Suprapubic skin (tissue), 4 donors: ENCODE data around the gene DPH5.

Experiments used
- EP300 ChIP-seq: sonication (generic); formaldehyde crosslinking; IDR thresholded peaks from one replicate; pipeline ENCODE4 v1.6.1; 2017; ENCODE audit warnings: antibody characterized with exemption
- POLR2A ChIP-seq, 2 donors: fragments of 450-650 bp; IDR thresholded peaks; one replicate each; pipeline ENCODE4 v1.6.1; 2017; ENCODE audit warnings: antibody characterized with exemption in 2 of 2, mild to moderate bottlenecking in 2 of 2, moderate library complexity in 2 of 2
- POLR2AphosphoS5 ChIP-seq, 3 donors: sonication (generic); formaldehyde crosslinking; IDR thresholded peaks; one replicate each; pipeline ENCODE4 v1.6.1; 2017; ENCODE audit warnings: antibody characterized with exemption in 3 of 3
- TF ChIP-seq, protein P1 (sequence below), 2 donors: fragments of 200-600 bp in 1 of 2; fragments of 450-650 bp in 1 of 2; sonication (generic) in 1 of 2; IDR thresholded peaks; one replicate each; pipeline ENCODE4 v1.5.1; 2016 to 2019; ENCODE audit warnings: antibody characterized with exemption in 2 of 2, mild to moderate bottlenecking in 1 of 2, moderate library complexity in 1 of 2

DNA sequence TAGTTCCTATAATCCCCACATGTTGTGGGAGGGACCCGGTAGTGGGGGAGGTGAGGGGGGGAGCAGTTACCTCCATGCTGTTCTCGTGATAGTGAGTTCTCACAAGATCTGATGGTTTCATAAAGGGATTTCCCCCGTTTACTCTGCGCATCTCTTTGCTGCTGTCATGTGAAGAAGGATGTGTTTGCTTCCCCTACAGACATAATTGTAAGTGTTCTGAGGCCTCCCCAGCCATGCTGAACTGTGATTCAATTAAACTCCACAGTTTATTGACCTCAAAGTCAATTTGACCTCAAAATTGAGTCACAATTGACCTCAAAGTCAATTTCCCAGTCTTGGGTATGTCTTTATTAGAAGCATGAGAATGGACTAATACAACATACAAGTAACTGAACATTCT is 19.7 kb downstream of the DPH5 start:
- TF ChIP-seq, protein P1, sequence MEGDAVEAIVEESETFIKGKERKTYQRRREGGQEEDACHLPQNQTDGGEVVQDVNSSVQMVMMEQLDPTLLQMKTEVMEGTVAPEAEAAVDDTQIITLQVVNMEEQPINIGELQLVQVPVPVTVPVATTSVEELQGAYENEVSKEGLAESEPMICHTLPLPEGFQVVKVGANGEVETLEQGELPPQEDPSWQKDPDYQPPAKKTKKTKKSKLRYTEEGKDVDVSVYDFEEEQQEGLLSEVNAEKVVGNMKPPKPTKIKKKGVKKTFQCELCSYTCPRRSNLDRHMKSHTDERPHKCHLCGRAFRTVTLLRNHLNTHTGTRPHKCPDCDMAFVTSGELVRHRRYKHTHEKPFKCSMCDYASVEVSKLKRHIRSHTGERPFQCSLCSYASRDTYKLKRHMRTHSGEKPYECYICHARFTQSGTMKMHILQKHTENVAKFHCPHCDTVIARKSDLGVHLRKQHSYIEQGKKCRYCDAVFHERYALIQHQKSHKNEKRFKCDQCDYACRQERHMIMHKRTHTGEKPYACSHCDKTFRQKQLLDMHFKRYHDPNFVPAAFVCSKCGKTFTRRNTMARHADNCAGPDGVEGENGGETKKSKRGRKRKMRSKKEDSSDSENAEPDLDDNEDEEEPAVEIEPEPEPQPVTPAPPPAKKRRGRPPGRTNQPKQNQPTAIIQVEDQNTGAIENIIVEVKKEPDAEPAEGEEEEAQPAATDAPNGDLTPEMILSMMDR (IDR thresholded peaks at IDR 0.05), result no peak
- TF ChIP-seq POLR2A (IDR thresholded peaks at IDR 0.05) (no peak), POLR2AphosphoS5 (IDR thresholded peaks at IDR 0.05) (no peak), EP300 (no peak)
